ENCODE results near the gene BTBD6.

Gene BTBD6

DNA sequence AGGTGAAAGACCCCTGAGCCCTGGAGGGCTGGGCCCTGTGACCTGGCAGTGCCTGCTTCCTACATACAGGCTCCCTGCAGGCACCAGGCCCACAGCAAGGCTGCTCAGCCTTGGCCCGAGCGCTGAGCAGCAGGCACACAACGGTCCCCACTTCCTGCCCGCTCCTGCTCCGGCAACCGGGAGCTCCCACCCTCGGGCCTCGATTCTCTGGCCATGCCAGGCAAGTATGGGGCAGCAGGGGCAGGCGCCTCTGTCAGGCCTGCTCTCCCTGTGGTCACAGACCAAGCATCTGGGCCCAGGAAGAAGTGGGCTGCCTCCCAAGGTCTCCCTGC lies 36.6 kb upstream of the BTBD6 start:
- DNase-seq: no peak

DNA sequence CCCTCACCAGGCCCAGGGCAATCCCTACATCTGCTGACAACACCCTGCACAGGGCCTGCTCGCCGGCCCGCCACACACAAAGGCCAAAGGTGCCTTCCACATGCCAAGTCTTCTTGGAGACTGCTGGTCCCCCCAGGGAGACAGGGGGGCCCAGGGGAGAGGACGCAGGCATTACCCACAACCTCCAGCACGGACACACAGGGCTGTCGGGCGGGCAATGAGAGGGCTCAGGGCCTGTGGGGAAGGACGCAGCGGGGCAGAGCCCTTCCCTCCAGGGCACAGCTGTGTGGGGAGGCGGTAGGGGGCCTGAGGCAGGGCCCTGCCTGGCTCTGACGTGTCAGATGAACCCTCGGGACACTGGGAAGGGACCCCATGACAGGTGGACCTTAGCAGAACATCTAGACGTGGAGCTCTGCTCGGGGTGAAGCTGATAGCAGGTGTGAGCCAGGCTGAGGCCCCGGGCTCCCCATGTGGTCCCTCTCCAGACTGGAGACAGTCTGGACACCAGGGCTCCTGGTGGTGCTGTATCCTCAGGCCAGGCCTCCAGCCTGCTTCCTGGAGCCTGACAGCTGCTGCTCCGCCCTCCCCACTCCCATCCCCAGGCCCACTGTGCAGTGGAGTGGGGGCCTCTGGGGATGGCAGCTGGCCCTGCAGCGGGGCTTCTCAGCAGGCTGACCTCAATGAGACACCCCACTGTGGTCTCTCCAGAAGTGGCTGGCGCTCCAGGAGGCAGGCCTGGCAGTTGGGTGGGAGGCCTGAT lies 35.6 kb upstream of the BTBD6 start:
- DNase-seq: no peak

DNA sequence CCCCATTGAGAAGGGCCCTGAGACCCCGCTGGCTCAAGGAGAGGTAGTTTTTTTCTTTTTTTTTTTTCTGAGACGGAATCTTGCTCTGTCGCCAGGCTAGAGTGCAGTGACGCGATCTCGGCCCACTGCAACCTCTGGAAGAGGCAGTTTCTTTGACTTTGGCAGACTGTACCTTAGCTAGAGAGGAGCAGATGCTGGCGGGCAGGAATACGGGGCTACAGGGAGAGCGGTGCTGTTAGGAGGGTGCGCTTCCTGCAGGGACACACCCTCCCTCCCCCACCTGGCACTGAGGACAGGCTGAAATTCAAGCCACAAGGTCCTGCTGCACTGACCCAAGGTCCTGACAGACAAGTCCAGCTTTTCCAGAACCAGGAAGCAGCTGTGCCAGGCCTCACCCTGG lies 35.0 kb upstream of the BTBD6 start:
- no peak for DNase-seq

DNA sequence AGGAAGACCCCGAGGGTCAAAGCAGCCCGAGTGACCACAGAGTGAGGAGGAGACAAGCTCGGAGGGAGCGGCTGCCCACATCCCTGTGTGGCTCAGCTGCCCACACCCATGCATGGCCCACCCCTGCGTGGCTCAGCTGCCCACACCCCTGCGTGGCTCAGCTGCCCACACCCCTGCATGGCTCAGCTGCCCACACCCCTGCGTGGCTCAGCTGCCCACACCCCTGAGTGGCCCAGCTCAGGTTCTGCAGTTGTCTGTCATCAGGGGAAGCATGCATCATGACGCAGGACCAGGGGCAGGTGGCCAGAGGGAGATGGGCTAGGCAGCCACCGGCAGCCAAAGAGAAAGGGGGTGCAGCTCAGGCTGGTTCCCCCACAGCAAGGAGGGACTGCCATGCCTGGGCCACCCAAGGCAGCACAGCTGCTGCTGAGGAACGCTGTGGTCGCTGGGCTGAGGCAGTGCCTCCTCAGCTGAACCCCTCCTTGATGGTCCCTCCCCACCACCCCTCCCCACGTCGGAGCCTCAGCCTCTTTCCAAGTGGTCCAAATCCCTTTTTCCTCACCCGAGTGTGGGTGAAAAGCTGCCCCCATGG lies 33.9 kb upstream of the BTBD6 start:
- DNase-seq: no peak

DNA sequence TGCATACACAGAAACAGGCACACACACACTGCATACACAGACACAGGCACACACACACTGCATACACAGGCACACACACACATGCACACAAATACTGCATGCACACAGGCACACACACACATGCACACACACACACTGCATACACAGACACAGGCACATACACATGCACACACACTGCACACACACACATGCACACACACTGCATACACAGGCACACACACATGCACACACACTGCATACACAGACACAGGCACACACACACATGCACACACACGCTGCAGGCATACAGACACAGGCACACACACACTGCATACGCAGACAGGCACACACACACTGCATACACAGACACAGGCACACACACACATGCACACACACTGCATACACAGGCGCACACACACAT lies 32.7 kb upstream of the BTBD6 start:
- no peak for DNase-seq

DNA sequence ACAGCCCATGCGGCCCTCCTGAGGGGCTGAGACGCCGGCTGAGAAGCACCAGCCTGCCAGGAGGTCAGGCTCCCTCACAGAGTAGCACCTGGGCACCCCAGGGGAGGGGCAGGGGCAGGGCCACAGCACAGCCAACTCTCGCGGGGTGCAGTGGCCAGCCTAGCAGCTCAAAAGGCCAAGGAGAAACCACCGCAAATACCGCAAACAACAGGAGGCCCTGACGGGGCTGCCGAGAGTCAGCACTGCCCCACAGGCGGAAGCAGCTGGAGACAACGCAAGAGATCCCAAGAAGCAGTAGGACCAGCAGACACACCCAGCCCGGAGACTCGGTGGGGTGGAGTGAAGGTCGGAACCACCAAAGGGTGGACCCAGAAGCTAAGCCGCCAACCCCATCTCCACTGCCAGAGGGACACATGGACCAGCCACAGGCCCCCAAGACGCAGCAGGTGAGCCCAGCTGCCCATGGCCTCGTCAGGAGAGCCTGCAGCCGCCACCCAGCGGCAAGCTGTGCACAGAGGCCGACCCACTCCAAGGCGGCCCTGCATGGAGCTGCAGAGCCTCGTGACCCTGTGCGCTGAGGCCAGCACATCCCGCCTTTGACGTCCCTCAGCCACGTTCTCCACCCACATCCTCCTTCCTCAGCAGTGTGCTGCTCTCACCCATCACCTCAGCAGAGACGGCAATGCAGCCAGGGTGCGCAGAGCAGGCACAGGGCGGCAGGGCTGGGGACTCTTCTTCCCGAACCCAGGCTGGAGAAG lies 31.7 kb upstream of the BTBD6 start:
- DNase-seq: no peak

DNA sequence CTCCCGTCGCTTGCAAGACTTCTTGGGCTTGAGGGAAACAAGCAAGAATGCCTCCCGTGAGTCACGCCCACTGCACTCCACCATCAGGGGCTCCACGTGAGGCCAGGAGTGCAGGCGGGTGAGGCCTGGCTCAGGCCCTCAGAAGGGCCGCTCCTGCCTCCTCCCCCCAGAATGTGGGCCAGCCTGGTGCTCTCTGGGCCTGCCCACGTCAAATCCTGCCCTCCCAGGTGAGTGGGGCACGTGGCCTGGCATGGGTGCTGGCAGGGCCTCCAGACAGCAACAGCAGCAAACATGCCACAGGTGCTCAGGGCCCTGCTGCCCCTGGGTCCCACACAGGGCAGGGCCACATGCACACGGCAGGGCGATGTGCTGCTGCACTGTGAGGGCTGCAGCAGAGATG lies 30.6 kb upstream of the BTBD6 start:
- DNase-seq: no peak

DNA sequence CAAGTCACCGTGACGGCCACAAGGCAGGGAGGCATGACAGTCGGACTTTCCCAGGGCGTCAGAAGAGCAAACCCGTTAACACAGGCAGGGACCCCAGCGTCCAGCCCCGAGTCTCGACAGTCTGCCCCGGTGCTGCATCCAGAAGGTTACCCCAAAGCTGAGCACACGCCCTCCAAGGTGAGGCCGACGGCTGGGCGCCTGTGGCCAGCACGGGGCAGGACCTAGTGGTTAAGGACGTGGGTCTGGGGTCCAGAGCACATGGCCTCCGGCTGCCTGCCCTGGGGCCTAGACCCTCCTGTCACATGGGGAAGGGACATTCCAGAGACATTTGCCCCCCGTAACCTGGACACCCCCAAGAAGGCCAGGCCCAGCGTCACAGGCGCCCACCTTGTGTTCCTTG lies 29.7 kb upstream of the BTBD6 start:
- no peak for DNase-seq

DNA sequence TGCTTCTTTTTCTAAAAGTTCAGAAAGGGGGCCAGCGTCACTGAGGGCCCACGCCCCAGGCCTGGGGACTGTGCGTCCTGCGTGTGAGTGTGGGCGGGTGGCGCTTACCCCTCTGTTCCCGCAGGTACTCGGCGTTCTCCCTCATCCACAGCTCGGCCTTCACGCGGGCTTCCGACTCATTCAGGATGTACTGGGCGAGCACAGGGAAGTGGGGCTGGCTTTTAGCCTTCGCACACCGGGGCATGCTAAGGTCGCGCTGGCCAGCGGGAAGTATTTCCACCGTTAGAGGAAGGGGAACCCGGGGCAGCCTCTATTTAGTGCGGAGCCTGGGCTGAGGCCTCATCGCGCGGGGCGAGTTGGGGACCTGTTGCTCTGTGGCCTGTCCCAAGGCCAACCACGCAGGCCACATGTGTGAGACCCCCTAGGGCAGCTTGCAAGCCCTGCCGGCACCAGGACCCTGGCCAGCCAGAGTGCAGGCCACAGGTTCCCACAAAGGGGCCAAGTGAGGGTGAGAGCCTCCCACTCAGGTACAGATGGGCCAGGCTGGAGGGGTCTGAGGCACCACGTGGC lies 29.2 kb upstream of the BTBD6 start:
- no peak for DNase-seq

DNA sequence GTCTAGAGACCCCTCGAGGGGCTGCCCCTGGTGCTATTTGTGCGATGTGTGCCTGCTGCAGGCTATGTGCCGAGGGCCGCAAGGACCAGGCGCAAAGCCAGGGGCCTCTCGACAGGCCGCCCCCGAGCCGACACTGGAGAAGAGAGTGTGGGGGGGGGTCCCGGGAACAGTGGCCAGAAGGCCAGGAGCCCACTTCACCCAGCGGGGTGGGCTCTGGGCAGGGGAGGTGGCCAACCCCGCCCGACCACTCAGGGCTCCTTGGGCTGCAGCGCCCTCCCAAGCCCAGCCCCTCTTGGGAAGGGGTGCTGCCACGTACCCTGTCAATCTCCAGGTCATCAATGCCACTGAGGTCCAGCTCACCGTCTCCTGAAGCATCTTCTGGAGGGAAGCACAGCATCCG lies 28.6 kb upstream of the BTBD6 start:
- DNase-seq: no peak

DNA sequence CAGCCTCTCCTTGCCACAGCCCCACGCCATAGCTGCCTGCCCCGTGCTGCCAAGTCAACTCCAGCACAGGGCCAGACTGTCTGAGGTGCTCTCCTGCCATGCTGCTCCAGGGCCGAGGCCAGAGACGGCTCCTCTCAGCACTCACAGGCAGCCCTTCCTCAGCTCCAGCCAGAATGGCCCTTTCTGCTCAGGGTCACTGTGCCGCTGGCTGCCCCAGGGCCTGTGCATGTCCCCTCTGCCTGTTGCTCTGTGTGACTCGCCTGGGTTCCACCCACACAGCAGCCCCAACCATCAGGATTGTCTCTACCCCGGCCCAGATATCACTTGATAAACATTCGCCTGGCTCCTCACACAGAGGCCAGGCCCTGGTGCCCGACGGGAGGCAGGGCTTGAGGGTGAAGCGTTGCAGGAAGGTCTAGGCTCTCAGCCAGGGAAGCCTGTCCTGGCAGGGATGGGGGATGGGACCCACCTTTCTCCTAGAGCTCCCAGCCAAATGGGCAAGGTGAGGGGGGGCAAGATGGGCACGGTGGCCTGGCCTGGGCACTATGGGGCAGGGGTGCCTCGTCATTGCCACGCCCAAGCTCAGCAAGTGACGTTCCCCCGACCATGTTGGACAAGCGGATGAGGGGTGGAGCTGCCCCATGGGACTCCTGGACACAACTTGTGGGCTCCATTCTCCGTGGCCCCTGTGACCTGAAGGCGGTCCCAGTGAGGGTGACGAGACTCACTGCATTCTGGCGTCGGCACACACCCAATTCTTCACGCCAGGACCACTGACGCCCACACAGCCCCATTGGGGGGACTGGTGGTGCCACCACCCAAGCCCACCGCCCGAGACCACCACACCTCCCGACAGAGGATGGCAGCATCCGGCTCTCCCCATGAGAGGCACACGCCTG lies 27.4 kb upstream of the BTBD6 start:
- no peak for DNase-seq

DNA sequence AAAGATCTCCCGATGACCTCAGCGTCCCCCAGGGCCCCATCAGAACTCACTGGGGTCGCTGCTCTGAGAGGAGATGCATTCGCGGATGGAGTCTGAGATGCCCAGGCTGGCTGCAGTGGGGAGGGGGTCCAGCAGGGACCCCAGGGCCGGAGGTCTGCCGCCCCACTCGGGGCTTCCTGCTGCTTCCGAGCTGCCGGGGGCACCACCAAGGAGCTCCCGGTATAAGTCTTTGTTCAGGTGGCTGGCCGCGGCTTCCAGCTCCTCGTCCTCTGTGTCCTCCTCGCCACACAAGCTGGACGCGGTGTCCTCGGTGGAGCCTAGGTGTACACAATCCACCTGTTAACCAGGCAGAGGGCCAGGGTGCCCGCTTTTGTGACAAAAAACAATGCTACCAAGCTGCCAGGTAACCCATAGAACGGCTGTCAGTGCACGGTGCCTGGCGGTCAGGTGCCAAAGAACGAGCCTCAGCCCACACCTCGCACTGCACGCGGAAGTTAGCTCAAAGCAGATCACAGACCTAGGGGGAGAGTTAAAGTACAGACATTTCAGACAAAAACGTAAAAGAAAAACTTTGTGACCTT lies 26.6 kb upstream of the BTBD6 start:
- no peak for DNase-seq

DNA sequence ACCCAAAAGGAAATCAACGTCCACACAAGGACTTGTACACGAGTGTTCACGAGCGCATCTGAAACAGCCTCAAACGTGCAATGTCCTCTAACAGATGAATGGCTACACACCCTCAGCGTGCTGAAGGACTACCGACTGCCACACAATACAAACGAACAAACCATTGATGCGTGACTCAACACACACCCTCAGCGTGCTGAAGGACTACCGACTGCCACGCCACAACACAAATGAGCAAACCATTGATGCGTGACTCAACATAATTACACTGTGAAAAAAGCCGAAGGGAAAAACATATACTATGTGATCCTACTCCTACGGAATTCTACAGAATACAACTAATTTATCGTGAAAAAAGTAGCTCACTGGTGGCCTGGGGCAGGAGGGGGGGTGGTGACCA lies 25.1 kb upstream of the BTBD6 start:
- DNase-seq: no peak

DNA sequence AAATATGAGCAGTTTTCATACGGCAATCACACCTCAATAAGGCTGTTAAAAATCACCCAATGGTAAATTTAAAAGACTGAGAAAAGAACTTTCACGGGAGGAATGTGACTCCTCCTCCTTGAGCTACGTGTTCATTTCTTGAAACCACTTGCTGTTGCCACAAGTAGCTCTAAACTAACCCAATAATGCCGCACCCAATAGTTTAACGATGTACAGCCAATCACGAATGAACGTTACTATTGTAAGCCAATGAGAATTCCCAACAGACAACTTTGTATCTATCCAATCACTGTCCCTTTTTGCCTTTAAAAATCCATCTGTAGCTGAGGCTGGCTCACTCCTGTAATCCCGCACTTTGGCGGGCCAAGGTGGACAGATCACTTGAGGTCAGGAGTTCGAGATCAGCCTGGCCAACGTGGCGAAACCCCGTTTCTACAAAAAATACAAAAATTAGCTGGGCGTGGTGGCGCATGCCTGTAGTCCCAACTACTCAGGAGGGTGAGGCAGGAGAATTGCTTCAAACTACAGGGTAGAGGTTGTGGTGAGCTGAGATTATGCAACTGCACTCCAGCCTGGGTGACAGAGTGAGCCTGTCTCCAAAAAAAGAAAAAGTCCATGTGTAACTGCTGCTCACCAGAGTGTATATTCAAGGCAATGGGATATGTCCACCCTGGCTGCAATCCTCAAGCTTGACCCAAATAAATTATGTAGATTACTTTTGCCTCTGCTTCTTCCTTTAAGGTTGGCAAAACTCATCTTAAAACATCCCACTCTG lies 24.4 kb upstream of the BTBD6 start:
- DNase-seq: no peak

DNA sequence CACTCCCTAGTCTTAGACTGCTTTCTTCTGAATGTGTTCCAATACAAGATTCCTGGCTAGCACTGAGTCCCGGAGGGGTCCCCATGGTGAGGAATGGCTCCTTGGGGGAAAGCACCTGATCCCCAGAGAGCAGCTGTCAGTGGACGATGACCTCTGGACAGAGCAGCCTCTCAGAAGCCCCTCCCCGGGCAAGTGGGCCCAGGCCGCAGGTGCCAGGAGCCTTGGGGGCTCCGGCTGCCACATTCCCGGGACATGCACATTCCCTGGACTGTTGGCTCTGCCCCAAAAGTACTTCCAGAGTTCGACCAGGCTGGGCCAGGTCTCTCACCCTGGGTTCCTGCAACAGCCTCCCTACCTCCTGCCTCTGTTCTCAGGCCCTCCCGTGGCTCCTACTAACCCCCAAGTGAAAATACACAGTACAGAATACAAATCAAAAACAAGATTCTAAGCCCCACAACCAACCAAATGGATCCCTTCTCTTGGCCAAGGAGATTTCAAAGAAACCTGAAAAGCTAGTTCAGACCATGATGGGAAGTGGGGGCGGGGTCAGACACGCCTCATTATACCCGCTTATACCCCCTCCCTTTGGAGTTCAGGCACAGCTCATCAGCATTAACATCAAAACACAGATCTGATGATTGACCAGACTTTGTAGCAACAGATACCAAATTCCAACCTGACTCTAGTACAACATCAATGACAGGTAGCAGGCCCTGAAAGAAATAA lies 23.3 kb upstream of the BTBD6 start:
- no peak for DNase-seq

DNA sequence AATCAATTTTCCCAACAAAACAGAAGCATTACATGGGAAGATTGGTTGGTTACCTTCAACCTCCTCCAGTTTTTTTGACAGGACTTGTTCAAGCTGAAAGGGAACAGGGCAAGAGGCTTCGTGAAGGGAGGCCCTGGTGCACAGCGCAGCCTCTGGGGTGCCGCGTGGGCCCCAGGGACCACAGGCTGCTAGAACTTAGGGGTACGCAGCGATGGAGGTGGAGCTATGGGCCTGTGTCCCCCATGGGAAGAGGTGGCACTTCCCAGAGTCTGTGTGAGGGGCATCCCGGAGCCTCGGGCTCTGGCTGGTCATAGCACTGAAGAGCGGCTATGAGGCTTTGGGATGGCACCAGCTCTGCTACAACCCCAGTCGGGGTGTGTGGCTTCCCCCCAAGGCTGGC lies 22.1 kb upstream of the BTBD6 start:
- DNase-seq: no peak

DNA sequence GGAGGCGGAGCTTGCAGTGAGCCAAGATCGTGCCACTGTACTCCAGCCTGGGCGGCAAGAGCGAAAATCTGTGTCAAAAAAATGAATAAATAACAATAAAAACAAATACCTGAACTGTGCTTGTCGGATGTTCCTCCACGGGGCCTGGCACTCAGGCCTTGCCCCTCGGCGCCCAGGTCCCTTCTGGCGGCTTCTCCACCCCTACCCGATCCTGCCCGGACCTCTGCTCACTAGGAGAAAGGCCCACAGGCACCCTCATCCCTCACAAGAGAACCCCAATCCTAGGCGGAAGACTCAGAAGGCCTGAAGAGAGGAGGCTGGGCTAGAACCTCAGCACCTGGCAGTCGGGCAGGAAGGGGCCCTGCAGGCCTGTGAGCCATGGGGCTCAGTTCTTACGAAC lies 21.0 kb upstream of the BTBD6 start:
- no peak for DNase-seq

DNA sequence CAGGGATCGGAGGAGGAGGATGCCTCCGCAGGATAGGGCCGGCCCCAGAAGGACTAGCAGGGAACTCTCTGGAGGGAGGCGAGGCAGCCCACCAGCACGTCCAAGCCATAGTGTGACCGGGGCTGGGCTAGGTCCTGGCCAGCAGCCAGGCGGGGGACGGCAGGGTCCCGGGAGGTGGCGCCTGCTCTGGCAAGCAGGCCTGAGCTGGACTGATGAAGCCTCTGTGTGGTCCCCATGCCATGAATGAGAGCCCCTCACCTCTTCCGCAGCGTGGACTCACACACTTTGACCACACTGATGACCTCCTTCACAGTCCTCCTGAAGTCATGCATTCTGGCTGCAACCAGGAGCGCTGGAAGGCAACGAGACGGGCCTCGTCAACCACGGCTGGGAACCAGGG lies 19.8 kb upstream of the BTBD6 start:
- no peak for DNase-seq

DNA sequence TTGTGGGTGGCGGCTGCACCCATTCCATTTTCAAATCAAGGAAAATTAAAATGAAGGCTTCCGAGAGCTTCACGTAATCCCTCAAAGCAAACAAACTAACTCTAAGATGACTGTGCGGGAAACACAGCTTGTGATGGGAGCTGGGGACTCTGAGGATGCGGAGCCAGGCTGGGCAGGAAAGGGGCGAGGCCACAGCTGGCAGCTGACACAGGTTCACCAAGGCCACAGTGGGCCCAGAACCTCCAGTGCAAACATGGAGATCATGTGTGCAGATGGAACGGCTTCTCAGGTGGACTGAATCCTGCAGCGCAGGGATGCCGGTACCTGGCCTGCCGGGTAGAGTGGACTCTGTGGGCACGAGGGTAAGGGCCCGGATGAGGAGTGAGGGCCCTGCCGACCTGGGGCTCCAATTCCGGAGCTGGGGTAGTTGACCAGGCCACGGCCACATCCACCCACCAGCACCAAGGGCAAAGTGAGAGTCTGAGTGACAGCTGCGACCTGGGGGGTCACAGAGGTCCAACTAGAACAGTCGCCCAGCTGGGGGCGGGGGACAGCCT lies 19.2 kb upstream of the BTBD6 start:
- no peak for DNase-seq

DNA sequence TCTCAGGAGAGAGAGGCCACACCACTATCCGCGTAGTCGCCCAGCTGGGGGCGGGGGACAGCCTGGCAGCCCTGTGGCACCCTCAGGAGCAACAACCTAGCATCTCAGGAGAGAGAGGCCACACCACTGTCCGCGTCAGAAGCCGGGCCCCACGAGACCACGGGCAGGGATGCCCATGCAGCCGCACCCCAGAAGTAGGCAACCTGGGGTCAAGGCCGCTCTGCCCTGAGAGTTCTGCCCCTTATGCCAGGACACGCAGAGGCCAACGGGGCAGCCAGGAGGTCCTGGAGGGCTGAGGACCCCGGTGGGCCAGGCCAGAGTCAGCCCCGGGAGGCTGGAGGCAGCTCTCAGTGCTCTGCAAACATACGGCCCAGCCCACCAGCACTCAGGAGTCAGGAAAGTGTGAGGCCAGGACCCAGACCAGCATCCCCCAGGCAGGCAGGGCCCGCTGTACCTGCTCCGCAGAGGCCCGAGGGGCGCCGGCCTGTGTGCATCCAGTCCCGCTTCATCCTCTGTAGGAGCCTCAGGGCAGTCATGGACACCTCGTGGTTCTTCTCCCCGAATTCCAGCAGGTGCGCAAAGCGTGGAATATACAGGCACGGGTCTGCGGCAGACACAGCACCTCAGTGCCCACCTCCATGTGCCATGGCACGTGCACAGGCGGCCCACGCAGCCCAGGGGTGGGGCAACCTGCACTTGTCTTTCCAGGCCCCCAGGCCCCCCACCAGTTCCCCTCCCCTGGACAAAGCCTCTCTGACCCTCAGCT lies 7.3 kb upstream of the BTBD6 start:
- no peak for DNase-seq

All from stimulated activated CD4-positive, alpha-beta T cell treated with anti-CD3 and anti-CD28 coated beads, Interleukin-2, amount 100 ng/mL, for 48 hours (primary cell).